Forelimb muscle (tissue), 1 donor: ENCODE results near the gene CEP57. TPM values are rescaled to one million over a fixed set of nuclear protein-coding genes. Genes with fewer than 3 reads are reported as not detected.
"Not testable (repeated sequence)": the region's sequence is repeated elsewhere in the genome, so short reads cannot be mapped to it uniquely, and the experiment has no call there.

ENCODE experiments used
- DNase-seq: peaks from one replicate; pipeline ENCODE4 v3.0.0-alpha.2; 2013; ENCODE audit warnings: low read depth
- polyA plus RNA-seq: library from polyadenylated mRNA; unstranded; fragments of 120-200 nt; gene quantifications from one replicate; pipeline ENCODE4 v1.2.1, GENCODE V29; 2013; ENCODE audit not compliant: insufficient read length

CEP57 gene
- polyA plus RNA-seq, 1 donor: 50.0 TPM

DNA sequence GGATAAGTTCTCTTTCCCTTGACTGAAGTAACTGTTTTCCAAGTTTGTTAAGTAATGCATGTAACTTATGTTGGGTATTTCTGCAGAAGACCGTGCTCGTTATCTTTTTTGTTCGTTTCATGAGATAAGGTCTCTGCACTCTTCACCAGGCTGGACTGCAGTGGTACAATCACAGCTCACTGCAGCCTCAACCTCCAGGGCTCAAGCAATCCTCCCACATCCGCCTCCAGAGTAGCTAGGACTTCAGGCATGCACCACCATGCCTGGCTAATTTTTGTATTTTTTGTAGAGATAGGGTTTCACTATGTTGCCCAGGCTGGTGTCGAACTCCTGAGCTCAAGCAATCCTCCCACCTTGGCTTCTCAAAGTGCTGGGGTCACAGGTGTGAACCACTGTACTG is 64.1 kb downstream of the CEP57 start:
- not testable (repeated sequence) for DNase-seq

DNA sequence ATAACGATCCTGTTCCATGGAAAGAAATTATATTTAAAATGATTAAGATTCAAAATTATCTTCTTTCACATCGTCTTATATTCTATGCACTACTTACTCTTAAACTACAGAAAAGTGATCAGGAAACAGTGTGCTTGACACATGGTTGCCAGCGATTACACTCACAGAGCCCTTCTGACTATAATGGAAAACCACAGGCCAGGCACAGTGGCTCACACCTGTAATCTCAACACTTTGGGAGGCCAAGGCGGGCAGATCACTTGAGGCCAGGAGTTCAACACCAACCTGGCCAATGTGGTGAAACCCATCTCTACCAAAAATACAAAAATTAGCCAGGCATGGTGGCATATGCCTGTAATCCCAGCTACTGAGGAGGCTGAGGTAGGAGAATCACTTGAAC is 69.7 kb downstream of the CEP57 start:
- not testable (repeated sequence) for DNase-seq

DNA sequence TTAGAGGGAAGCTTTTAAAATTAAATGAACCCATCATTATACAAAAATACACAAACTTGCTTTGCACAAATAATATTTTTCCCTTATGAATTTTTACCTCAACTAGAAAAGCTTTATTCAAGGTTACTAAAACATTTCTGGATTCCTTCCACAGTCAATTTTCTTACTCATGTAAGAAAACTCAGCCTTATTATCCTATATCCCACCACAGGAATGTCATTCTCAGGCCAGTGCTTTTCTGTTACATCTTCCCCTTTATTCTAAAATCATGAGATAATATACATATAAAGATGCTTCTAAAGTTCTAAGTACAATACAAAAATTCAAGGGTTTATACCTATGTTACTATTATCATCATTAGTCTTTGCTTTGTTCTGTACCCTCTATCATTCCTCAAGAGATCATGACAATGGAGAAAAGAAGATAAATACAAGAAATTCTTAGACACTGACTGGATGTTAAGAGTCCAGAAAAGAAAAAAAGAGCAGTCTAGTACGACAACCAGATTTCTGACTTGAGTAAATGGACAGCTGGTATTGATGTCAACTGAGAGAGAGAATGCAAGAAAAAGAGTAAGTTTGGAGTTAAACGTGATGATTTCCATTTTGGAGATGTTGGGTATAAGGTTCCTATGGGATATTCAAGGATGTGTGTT is 73.3 kb downstream of the CEP57 start:
- no peak for DNase-seq

DNA sequence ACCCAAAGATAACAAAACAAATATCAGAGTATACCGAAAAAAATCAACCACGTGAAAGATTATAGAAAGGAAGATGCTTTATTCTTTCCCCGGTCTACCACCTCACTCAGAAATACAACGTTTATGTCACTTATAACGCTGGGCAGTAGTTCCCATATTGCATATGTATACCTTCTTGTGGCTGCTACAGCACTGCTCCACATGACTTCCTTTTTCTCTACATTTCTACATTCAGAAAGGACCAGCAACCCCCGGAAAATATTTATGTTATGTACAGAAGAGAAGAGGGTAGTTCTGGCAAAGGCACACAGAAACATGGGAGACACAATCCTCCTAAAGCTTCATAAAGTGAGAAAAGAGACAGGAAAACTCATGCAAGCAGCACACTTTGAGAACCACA is 76.8 kb downstream of the CEP57 start:
- DNase-seq: no peak

DNA sequence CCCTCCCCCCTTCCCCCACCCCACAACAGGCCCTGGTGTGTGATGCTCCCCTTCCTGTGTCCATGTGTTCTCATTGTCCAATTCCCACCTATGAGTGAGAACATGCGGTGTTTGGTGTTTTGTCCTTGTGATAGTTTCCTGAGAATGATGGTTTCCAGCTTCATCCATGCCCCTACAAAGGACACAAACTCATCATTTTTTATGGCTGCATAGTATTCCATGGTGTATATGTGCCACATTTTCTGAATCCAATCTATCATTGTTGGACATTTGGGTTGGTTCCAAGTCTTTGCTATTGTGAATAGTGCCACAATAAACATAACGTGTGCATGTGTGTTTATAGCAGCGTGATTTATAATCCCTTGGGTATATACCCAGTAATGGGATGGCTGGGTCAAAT is 80.6 kb downstream of the CEP57 start:
- DNase-seq: not testable (repeated sequence)

DNA sequence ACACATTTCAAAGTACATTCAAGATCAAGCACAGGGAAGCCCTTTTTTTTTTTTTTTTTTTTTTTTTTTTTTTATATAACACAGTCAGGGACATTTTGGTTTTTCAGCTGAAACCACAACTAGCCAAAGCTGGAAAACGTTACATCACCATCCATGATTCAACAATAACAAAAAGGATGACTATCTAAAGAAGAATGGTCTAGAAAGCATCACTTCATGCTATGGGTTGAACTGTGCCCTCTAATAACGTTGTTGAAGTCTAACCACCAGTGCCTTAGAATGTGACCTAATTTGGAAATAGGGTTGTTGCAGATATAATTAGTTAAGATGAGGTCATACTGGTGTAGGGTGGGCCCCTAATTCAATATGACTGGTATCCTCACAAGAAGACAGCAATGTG is 87.0 kb downstream of the CEP57 start:
- DNase-seq: no peak

Other genes starting within 250 kb of the CEP57 start
- 22.8 TPM for gene FAM76B, start 716 bp upstream of the CEP57 start, polyA plus RNA-seq
- gene MTMR2, start 133.6 kb downstream of the CEP57 start, polyA plus RNA-seq: 23.6 TPM